ENCODE results near the gene FAM174C. TPM values are rescaled to one million over a fixed set of nuclear protein-coding genes. Genes with fewer than 3 reads are reported as not detected.

FAM174C gene
- total and polyA plus RNA-seq, 2 donors (not counting 3 experiments of a cell fraction or from before 2014, with no cell fraction given), result 46.7 to 83.9 TPM

DNA sequence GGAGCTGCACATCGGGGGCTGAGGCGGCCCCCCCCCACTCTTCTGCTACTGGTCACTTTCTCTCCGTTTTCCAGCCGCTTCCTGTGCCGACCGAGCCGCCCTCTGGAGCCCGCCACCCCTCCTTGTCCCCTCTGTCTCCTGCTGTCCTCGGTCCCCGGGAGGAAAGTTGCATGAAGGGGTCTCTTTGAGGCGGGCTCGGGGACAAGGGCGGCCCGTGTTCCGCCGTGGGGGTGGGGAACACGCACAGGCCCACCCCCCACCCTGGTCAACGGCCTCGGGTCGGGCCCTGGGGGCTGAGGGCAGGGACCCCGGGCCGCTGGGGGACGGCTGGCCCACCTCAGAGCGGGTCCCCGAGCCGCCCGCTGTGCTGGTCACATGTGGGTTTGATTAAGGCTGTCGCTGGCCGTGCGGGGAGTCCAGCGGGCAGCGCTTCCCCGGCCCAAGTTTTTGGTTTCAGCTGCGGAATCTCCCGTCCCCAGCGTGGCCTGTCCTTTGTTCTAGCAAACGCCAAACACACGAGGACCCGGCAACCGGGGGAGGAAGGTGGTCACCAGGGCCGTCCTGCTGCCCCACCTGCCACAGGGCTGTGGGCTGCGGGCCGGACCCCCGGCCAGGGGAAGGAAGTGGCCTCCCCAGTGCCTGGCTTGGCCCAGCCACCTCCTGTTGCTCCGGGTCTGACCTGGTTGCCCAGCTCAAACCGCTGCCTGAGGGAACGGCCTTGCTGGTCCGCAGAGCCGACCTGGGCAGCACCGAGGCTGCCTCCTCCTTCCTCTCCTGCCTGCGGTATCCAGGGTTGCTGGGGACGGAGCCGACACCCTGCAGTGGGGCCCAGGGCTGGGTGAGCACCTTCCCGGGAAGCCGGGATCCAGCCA, 12.3 kb downstream of the FAM174C start:
- no peak overlapping the region for H3K4me3 ChIP-seq (replicated peaks in 1 of 3; ENCODE audit: insufficient read depth in 1 of 3, low read depth in 1 of 3, low read length in 3 of 3)
- no peaks in the 10 kb centered on the region for H3K9me1 ChIP-seq (replicated peaks; ENCODE audit: control insufficient read depth, extremely low read depth, insufficient read depth, low read length)
- dilution Hi-C loops (cut with MboI; ENCODE audit: extremely low pct_ligation_motif_present, low sequenced_read_pairs), result no loop called here
- no peak overlapping the region for H3K4me2 ChIP-seq (ENCODE audit: insufficient read depth, low read length)
- H2AFZ ChIP-seq (ENCODE audit: low read depth, low read length), result no peak overlapping the region
- H3K27me3 ChIP-seq (ENCODE audit: control insufficient read depth in 2 of 2, insufficient read depth in 2 of 2, low read length in 2 of 2), result peaks cover 8 to 20% of the 10 kb centered on the region in 2 experiments
- no peak overlapping the region for H3K9ac ChIP-seq (replicated peaks; ENCODE audit: extremely low read depth, insufficient read depth, low read length)
- no peaks in the 10 kb centered on the region for H3K79me2 ChIP-seq (ENCODE audit: control insufficient read depth, insufficient read depth, low read length)
- BruUV-seq (replicated peaks), result no TSS peak
- ChIA-PET CTCF (no interaction called here), POLR2A (no interaction called here)
- intact Hi-C loops (cut with micrococcal nuclease), result no loop called here
- DNase-seq (ENCODE audit: low read depth, low spot score) (no peak), FAIRE-seq (no peak)
- H3K36me3 ChIP-seq (ENCODE audit: control insufficient read depth in 2 of 2, extremely low read depth in 1 of 2, insufficient read depth in 2 of 2, low read length in 2 of 2), result no peaks in the 10 kb centered on the region
- no peaks in the 10 kb centered on the region for H3K4me1 ChIP-seq (ENCODE audit: control insufficient read depth, extremely low read depth, insufficient read depth, low read length)
- TF ChIP-seq POLR2A (IDR thresholded peaks at IDR 0.05; ENCODE audit: low read depth, low read length) (no peak), EZH2 (IDR thresholded peaks at IDR 0.05; ENCODE audit: borderline replicate concordance, low read depth, low read length, severe bottlenecking) (no peak), FOS (IDR thresholded peaks at IDR 0.05; ENCODE audit: borderline replicate concordance, insufficient read depth, low read length) (no peak)
- TF ChIP-seq, protein P1, sequence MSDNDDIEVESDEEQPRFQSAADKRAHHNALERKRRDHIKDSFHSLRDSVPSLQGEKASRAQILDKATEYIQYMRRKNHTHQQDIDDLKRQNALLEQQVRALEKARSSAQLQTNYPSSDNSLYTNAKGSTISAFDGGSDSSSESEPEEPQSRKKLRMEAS (IDR thresholded peaks at IDR 0.05; ENCODE audit: insufficient read depth, insufficient read length), result no peak
- no peaks in the 10 kb centered on the region for H3K9me3 ChIP-seq (replicated peaks; ENCODE audit: control insufficient read depth, insufficient read depth, low read length)
- H3K27ac ChIP-seq (ENCODE audit: insufficient read depth, low read depth, low read length), result no peak overlapping the region
- H4K20me1 ChIP-seq (replicated peaks; ENCODE audit: control insufficient read depth, extremely low read depth, insufficient read depth, low read length), result no peaks in the 10 kb centered on the region

DNA sequence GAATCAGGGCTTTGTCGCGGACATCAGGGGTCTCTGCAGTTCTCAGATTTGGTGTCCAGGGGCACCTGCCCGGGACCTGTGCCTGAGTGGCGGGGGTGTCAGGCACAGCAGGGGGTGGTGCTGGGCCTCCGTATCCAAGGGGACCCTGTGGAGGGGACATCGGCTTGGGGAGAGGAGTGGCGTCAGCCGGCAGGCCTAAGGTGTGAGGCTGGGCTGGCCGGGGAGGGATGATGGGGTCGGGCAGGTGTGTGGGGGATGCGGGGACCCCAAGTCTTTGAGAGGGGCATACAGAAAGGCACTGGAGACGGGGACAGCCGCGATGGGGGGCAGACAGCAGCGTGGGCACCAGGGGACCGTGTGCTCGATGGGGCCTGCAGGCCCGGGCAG, 12.9 kb downstream of the FAM174C start:
- no TSS peak for BruUV-seq (replicated peaks)
- peaks cover 8 to 20% of the 10 kb centered on the region in 2 experiments for H3K27me3 ChIP-seq (ENCODE audit: control insufficient read depth in 2 of 2, insufficient read depth in 2 of 2, low read length in 2 of 2)
- dilution Hi-C loops (cut with MboI; ENCODE audit: extremely low pct_ligation_motif_present, low sequenced_read_pairs), result no loop called here

More for the DNA sequence above, 12.9 kb downstream of the FAM174C start:
- Histone ChIP-seq H4K20me1 (replicated peaks; ENCODE audit: control insufficient read depth, extremely low read depth, insufficient read depth, low read length) (no peaks in the 10 kb centered on the region), H3K27ac (ENCODE audit: insufficient read depth, low read depth, low read length) (no peak overlapping the region), H3K9me1 (replicated peaks; ENCODE audit: control insufficient read depth, extremely low read depth, insufficient read depth, low read length) (no peaks in the 10 kb centered on the region), H3K9ac (replicated peaks; ENCODE audit: extremely low read depth, insufficient read depth, low read length) (no peak overlapping the region), H3K4me2 (ENCODE audit: insufficient read depth, low read length) (no peak overlapping the region), H3K36me3 (ENCODE audit: control insufficient read depth in 2 of 2, extremely low read depth in 1 of 2, insufficient read depth in 2 of 2, low read length in 2 of 2) (no peaks in the 10 kb centered on the region), H3K9me3 (replicated peaks; ENCODE audit: control insufficient read depth, insufficient read depth, low read length) (no peaks in the 10 kb centered on the region), H2AFZ (ENCODE audit: low read depth, low read length) (no peak overlapping the region), H3K4me1 (ENCODE audit: control insufficient read depth, extremely low read depth, insufficient read depth, low read length) (no peaks in the 10 kb centered on the region), H3K79me2 (ENCODE audit: control insufficient read depth, insufficient read depth, low read length) (no peaks in the 10 kb centered on the region), H3K4me3 (replicated peaks in 1 of 3; ENCODE audit: insufficient read depth in 1 of 3, low read depth in 1 of 3, low read length in 3 of 3) (no peak overlapping the region)
- intact Hi-C loops (cut with micrococcal nuclease), result no loop called here
- FAIRE-seq, result no peak
- no peak for TF ChIP-seq JUN (IDR thresholded peaks at IDR 0.05; ENCODE audit: borderline replicate concordance, insufficient read depth, insufficient read length, low read depth)
- TF ChIP-seq POLR2A (IDR thresholded peaks at IDR 0.05; ENCODE audit: low read depth, low read length), result no peak
- TF ChIP-seq GATA2 (IDR thresholded peaks at IDR 0.05; ENCODE audit: insufficient read depth, insufficient read length, low read depth, low read length), result no peak
- TF ChIP-seq, protein P1 (IDR thresholded peaks at IDR 0.05; ENCODE audit: insufficient read depth, insufficient read length), result no peak
- CTCF ChIA-PET, result no interaction called here
- DNase-seq (ENCODE audit: low read depth, low spot score), result no peak
- POLR2A ChIA-PET, result no interaction called here
